HL-60 (cell line): ENCODE data around the gene OTOS.

Source experiments
- TF ChIP-seq, protein P1 (sequence below): IDR thresholded peaks from one replicate; pipeline ENCODE4 v1.5.1; 2011; ENCODE audit warnings: low read length, control low read depth, inconsistent platforms; ENCODE audit not compliant: insufficient read depth
- TF ChIP-seq, protein P2 (sequence below): IDR thresholded peaks from 2 replicates; pipeline ENCODE4 v1.6.1; 2012; ENCODE audit warnings: low read depth; ENCODE audit not compliant: insufficient replicate concordance

DNA sequence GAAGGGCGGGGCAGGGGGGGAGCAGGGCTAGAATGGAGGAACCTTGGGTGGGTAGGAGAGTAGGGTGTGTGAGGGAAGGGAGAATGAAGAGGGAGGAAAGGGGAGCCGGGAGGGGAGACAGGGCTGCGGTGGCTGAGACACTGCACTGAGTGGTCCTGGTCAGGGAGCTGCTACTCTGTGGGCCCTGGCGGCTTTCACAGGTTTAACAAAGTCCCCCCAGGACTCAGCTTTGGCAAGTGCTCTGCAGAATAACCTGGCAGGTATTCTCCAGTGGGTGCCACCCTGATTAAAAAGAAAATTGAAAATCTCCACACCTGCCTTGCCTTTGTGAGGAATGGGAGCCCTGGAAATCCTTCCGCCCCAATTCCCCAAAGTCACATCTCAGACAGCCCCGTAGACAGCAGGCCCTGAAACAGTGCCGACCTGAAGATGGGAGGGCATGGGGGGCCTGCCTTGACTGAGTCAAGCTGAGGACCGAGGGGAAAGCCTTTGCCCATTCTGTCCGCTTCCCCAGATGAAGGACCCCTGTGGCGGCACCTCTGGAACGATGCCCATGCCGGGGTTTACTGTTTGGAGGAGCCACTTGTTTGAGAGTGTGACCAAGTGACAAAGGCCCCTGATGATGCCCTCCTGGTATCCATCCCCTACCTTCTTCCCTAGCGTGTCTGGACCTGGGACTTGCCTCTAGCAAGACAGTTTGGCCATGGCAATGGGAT is 43.6 kb upstream of the OTOS start:
- TF ChIP-seq, protein P1, sequence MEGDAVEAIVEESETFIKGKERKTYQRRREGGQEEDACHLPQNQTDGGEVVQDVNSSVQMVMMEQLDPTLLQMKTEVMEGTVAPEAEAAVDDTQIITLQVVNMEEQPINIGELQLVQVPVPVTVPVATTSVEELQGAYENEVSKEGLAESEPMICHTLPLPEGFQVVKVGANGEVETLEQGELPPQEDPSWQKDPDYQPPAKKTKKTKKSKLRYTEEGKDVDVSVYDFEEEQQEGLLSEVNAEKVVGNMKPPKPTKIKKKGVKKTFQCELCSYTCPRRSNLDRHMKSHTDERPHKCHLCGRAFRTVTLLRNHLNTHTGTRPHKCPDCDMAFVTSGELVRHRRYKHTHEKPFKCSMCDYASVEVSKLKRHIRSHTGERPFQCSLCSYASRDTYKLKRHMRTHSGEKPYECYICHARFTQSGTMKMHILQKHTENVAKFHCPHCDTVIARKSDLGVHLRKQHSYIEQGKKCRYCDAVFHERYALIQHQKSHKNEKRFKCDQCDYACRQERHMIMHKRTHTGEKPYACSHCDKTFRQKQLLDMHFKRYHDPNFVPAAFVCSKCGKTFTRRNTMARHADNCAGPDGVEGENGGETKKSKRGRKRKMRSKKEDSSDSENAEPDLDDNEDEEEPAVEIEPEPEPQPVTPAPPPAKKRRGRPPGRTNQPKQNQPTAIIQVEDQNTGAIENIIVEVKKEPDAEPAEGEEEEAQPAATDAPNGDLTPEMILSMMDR, result no peak
- TF ChIP-seq, protein P2, sequence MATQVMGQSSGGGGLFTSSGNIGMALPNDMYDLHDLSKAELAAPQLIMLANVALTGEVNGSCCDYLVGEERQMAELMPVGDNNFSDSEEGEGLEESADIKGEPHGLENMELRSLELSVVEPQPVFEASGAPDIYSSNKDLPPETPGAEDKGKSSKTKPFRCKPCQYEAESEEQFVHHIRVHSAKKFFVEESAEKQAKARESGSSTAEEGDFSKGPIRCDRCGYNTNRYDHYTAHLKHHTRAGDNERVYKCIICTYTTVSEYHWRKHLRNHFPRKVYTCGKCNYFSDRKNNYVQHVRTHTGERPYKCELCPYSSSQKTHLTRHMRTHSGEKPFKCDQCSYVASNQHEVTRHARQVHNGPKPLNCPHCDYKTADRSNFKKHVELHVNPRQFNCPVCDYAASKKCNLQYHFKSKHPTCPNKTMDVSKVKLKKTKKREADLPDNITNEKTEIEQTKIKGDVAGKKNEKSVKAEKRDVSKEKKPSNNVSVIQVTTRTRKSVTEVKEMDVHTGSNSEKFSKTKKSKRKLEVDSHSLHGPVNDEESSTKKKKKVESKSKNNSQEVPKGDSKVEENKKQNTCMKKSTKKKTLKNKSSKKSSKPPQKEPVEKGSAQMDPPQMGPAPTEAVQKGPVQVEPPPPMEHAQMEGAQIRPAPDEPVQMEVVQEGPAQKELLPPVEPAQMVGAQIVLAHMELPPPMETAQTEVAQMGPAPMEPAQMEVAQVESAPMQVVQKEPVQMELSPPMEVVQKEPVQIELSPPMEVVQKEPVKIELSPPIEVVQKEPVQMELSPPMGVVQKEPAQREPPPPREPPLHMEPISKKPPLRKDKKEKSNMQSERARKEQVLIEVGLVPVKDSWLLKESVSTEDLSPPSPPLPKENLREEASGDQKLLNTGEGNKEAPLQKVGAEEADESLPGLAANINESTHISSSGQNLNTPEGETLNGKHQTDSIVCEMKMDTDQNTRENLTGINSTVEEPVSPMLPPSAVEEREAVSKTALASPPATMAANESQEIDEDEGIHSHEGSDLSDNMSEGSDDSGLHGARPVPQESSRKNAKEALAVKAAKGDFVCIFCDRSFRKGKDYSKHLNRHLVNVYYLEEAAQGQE, result no peak
